GM13976 (cell line): ENCODE results near the gene MTUS2.

Experiments used
- DNase-seq: peaks from one replicate; pipeline ENCODE4 v3.0.0; 2012; ENCODE audit warnings: low spot score
- in situ Hi-C: fragments of 300-500 bp; cut with MboI; formaldehyde crosslinking; loops from one replicate; pipeline ENCODE4 v1.12.0; 2022; ENCODE audit warnings: low sequenced_read_pairs, mixed read lengths, inconsistent platforms; ENCODE audit not compliant: unreplicated experiment
- TF ChIP-seq, protein P1 (sequence below): IDR thresholded peaks from 2 replicates; pipeline ENCODE4 v1.5.1; 2012; ENCODE audit warnings: borderline replicate concordance, mild to moderate bottlenecking; ENCODE audit not compliant: insufficient read depth; ENCODE audit errors: extremely low read depth, missing control alignments, control extremely low read depth

MTUS2 gene

GRCh38 chr13:28958441-28958840 is 138.3 kb downstream of the MTUS2 start:
- DNase-seq: no peak
- TF ChIP-seq, protein P1, sequence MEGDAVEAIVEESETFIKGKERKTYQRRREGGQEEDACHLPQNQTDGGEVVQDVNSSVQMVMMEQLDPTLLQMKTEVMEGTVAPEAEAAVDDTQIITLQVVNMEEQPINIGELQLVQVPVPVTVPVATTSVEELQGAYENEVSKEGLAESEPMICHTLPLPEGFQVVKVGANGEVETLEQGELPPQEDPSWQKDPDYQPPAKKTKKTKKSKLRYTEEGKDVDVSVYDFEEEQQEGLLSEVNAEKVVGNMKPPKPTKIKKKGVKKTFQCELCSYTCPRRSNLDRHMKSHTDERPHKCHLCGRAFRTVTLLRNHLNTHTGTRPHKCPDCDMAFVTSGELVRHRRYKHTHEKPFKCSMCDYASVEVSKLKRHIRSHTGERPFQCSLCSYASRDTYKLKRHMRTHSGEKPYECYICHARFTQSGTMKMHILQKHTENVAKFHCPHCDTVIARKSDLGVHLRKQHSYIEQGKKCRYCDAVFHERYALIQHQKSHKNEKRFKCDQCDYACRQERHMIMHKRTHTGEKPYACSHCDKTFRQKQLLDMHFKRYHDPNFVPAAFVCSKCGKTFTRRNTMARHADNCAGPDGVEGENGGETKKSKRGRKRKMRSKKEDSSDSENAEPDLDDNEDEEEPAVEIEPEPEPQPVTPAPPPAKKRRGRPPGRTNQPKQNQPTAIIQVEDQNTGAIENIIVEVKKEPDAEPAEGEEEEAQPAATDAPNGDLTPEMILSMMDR: no peak
- in situ Hi-C loops: no loop called here

DNA sequence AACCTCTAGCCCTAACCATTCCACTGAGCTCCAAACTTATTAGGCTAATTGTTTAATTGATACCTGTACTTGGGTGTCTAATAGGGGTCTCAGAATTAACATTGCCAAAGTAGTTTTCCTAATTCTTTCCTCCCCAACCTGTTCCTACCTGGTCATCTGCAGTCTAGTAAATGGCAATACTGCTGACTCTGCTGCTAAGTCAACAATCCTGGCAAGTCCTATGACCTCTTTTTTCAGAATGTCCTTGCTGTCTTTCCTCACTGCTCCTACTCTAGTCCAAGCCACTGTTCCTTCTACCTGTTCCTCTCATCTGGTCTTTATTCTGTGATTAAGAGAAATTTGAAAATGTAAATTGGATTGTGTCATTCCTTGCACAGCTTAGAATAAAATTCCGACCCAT is 143.9 kb downstream of the MTUS2 start:
- DNase-seq: no peak
- TF ChIP-seq, protein P1: no peak
- in situ Hi-C loops: no loop called here

- TF ChIP-seq, protein P1: no peak
- DNase-seq: no peak
- in situ Hi-C loops: no loop called here
Observed at GRCh38 chr13:28964803-28965202, 144.7 kb downstream of the MTUS2 start.

DNA sequence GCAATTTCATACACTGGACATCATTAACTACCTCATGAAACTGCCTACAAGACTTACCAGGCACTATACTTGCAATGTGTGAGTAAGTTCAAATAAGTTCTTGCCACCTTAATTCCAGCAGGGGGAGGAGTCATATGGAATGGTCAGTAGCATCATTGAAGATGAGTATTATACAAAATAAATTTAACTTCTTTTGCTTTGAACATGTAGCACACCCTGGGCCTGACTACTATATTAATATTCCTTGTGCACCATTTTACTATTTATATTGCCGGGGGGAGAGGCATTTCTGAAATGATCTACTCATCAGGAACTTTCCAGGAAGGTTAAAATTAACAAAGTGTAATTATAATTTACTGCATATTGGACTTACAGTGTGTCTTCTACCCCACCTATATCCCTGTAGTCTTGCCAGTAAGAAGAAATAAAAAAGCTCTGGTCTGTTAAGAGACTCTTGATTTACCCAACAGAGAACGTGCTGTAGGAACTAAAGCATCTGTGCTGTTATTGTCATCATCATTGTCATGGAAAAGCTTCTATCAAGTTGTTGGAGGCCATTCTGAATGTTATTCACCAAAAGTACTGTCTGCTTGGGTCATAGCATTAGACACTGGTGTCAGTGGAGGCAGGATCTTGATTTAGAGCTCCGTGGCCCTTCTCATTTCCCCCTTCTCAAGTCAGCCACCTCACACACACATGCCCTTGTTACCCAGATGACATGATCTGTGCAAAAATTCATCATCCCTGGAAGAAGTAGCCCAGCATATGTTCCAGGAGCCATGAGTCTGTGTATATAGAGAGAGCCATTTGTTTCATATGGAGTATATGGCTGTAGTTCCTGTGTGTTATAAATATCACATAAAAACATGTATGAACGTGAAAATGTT is 147.1 kb downstream of the MTUS2 start:
- DNase-seq: no peak
- in situ Hi-C loops: no loop called here
- TF ChIP-seq, protein P1: no peak

DNA sequence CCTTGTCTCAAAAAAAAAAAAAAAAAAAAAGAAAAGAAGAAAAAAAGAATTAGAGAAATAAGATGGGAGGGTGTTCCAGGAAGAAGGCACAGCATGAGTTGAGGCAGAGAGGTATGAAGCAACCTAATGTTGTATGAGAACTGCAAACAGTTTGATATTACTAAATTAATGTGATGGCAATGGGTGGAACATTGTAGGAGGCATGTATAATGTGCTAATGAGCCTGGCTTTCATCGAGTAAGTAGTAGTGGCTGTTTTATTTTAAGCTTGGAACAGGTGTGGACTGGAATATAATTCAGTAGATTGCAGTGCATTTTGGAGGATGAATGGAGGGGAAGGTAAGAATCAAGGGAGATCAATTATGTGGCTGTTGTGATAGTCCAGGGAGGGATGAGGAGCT is 156.1 kb downstream of the MTUS2 start:
- DNase-seq: no peak
- TF ChIP-seq, protein P1: no peak
- in situ Hi-C loops: no loop called here

GRCh38 chr13:28976636-28977035 is 156.5 kb downstream of the MTUS2 start:
- TF ChIP-seq, protein P1: no peak
- DNase-seq: no peak
- in situ Hi-C loops: no loop called here
